Measurements from ENCODE around the gene BLOC1S3.

Gene BLOC1S3

DNA sequence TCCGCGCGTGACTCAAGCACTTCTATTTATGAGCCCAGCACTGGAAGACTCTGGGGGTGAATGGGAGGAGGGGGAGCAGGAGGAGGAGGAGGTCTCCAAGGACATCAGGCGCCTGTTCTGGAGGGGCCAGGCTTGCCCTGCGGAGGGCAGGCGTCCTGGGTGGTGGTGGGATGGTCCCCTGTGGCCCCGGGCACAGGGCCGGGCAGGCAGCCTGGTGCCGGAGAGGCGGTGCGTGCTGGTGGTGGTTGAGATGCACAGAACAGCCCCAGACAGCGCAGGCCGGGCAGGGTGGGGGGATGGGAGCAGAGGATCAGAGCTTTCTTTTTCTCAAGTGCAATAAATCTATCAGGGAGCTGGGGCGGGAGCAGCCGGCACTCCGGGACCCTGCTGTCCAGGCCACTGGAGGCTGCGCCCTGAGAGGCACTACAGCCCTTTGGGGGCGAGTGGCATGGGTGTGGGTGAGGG lies 31.8 kb upstream of the BLOC1S3 start:
- no peak for DNase-seq

DNA sequence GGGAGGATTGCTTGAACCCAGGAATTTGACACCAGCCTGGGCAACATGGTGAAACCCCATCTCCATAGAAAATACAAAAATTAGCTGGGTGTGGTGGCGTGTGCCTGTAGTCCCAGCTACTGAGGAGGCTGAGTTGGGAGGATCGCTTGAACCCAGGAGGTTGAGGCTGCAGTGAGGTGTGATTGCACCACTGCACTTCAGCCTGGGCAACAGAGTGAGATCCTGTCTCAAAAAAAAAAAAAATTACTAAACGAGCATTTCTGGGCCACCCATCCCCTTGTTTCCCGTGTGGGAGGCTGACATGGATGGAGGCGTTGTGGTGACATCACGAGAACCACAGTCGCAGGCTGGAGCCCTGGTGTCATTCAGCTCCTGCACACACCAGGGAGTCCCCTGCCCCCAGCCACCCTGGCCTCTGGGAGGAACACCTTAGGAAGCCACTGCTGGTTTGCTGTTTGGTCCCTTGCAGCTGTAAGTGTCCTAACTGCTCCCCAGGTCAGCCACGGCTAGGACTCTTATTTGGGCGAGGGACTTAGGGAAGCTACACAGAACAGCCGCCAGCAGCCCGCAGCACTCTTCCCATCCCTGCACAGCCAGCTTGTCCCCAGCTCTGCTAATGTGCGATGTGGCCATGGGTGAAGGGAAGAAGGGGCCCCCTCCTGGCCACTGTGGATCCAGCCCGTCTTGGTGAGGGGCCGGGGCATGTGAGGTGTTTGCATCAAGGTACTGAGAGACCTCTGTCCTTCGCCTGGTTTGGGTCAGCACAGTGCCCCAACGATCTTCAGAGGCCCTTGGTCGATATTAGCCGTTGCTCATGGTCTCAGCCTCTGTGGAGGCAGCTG lies 30.5 kb upstream of the BLOC1S3 start:
- DNase-seq: peak; percentile 51

DNA sequence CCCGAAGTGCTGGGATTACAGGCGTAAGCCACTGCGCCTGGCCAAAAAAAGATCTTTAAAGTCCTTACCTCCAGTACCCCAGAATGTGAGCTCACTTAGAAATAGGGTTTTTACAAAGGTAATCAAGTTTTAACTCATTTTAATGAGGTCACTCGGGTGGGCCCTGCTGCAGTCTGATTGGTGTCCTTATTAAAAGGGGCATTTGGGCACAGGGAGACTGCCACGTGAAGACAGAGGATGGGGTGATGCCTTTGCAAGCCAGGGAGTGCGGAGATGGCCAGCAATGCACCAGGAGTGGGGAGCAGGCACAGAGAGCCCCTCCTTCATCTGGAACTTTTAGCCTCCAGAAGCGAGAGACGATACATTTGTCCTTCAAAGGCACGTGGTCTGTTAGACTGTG lies 29.5 kb upstream of the BLOC1S3 start:
- no peak for DNase-seq

DNA sequence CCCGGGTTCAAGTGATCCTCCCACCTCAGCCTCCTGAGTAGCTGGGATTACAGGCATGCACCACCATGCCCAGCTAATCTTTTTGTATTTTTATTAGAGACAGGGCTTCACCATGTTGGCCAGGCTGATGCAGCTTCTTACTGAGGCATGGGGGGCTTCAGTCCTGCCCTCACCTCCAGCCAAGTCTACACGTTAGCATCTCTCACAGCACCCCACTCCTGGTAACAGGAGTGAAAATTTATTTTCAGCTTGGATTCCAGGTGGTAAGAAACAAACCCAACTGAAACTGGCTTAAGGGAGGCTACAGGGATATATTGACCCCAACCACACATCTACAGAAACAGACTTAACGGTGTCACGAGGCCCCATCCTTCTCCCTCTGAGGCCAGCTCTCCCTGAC lies 28.4 kb upstream of the BLOC1S3 start:
- DNase-seq: no peak

DNA sequence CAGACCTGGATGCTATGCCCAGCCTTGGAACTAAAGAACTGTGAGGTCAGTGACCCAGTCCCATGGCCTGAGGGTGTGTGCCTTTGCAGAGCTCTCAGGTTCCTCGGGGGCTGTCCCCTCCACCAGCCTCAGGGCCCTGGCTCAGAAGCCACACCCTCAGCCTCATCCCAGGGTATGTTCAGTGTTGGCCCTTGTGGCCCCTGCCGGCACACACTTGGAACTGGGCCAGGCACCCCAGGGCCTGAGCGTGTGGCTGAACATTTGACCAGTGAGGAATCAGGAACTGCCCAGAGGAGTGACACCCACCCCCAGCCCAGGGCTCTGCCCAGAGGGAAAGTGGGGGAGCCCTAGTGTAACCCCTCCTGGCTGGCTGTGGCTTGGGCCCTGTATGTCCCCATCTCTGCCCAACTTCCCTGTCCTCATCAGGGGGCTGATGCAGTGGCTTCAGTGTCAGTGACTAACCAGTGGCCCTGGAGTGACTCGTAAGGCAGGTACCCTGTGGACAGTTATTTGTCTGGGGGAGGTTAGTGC lies 27.8 kb upstream of the BLOC1S3 start:
- no peak for DNase-seq

DNA sequence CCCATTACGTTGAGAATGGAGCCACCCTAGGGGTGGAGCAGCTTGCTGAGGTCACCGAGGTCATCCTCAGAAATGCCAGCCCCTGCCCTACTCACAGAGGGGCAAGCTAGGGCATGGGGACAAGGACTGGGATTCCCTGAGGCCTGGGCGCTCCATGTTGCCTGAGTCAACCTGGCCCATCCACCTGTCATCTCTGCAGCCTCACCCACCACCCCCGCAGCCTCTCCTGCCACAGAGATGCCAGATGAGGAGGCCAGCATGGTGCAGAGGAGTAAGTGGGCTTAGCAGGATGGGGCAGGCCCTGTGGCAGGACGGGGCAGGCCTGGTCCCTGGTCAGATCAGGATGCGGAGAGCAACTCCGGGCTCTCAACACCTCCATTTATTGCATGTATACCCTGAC lies 27.3 kb upstream of the BLOC1S3 start:
- DNase-seq: no peak

DNA sequence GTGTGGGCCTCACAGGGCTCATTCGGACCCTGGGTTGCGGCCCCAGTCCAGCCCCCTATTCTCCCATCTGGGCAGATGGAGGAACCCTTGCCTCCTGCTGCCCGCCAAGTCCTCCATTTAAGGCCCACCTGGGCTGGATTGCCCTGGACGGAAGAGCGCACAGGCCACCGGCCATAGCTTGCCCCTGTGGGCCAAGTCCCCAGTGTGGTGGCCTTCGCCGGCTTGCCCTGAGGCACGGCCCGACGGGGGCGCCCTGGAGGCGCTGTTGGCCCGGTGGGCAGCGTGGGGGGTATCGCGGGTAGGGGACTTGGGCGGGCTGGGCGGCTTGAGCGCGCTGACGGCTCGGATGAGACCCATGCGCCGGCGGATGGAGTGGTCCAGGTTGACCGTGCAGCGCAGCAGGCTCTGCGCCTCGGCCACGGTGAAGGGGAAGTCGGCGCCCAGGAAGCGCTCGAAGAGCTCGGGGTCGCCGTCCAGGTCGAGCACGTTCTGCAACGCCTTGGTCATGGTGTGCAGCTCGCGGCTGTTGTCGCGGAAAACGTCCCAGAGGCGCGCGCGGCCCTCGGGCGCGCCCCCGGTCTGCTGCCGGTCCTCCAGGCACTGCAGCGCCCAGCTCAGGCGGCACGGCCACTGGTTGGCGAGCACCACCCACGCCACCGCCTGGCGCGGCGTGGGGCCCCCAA lies 26.6 kb upstream of the BLOC1S3 start:
- DNase-seq: no peak

DNA sequence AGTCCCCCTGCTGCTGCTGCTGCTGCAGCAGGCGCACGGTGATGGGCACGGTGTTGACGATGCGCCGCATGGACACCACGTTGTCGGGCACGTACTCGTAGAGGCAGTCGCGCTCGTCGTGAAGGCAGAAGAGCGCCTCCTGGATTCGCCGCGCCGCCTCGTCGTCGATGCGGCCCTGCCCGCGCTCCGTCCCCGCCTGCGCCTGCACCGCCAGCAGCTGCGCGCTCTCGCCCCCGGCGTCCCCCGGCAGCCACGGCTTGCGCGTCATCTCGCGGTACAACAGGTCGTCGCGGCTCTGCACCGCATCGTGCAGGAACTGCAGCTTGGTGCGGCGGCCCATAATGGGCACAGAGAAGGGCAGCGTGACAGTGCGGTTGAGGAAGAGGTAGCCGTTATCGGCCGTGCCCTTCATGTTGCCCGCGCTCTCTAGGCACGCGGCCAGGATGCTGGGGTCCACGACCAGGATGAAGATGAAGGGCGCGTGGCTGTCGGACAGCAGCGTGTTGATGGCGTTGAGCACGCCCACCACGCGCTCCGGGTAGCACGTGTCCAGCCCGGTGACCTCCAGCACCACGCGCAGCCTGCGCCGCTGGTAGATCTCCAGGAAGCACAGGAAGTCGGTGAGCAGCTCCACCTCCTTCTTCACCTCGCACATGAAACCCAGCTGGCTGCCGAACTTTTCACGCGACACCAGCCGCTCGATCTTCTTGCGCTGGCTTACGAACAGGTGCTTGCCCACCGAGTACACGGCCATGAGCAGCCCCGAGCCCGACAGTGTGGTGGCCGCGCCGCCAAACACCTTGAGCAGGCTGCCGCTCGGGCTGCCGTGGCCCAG lies 25.9 kb upstream of the BLOC1S3 start:
- DNase-seq: peak; percentile 62

DNA sequence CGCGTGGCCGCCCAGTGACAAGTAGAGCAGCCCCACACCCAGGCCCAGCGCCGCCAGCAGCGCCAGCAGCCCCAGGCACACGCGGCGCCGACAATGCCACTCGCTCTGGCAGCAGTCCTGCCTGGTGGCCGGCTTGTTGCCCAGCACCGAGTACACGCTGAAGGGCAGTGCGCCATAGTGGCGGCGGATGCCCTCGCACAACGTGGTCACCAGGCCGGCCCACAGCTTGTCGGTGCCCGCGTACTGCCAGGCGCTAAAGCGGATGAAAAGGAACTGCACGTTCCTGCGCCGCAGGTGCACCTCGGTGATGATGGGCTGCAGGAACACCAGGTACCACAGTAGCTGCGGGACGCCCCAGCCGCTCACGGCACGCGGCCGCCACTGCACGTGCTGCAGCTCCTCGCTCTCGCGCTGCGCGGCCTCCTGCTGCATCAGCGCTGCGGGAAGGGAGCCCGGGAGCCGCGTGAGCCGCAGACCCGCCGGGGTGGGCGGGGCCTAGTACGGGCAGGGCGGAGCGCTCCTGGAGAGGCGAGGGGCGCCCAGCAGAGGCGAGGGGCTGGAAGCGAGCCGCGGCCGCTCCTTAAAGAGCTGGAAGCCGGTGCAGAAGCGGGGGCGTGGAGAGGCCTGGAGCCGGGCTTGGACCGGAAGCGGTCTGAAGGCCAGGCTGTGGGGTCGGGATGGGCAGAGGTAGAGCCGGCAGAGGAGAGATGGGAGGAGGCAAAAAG lies 25.1 kb upstream of the BLOC1S3 start:
- peak; percentile 50 for DNase-seq

DNA sequence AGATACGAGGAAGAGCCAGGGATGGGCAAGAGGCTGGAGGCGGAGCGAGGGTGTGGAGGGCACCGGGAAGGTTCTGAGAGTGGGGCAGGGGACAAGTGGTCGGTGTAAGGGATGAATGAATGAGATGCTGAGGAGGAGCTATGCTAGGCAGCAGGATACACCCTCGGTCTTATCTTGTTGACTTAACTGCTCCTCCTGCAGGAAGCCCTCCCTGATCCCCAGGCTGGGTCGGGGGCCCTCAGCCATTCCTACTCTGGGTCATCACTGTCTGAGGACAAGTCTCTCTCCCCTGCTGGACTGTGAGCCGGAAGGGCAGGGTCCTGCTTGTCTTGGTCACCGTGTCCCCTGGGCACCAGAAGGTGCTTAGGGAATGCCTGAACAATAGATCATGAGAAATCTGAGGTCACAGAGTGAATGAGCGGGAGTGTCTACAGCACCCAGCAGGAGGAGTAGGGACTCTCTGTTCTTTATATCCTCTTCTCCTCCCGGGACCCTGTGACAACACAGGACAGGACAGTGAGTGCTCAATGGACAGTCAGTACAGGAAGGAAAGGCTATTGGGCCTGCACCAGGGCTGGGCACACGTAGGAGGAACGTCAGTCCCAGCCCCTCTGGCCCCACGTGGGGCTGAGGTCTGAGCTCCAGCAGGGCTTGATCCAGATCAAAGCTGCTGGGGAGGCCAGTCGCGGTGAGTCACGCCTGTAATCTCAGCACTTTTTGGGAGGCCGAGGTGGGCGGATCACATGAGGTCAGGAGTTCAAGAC lies 24.3 kb upstream of the BLOC1S3 start:
- peak; percentile 42 for DNase-seq

DNA sequence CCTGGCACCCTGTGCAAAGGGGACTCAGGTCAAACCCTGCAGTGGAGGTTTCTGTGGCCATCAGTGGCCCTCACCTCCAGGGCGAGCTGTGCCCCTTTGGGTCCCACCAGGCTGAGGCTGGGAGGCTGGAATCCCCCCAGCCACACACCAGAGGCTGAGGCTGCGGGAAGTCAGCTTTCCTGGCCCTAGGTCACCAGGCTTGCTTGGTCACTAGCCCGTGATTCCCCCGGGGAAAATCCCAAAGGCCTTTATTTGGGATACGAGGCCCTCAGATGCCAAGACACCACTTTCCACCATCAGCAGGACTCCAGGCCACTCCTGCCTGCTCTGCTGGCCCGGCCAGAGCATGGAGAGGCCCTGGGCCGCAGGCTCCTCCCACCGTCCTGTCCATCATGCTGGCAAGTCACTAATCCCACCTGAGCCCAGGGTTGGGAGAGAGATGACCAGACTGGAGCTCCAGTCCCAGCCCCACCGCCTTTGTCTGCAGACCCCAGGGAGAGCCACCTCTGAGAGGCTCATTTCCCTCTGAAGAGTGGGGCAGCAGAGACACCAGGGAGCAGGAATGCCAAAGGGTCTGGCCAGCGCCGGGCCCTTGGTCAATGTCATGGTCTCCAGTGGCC lies 22.5 kb upstream of the BLOC1S3 start:
- peak; percentile 61 for DNase-seq

DNA sequence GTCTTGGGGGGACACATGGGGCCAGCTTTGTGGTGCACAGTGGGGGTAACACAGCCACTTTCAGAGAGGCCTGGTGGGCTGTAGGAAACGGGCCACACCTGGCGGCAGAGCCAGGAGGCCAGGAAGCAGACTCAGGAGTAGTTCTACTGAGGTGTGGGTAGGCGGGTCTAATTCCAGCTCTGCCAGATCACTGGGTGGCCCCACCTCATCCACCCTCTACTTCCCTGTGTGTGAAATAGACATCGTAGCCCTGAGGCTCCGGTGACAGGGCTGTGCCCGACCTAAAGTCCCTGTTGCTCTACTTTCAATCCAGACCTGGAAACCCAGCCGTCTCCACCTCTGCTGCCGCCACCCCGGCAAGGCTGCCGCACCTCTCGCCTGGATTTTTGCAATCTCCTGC lies 21.8 kb upstream of the BLOC1S3 start:
- no peak for DNase-seq

DNA sequence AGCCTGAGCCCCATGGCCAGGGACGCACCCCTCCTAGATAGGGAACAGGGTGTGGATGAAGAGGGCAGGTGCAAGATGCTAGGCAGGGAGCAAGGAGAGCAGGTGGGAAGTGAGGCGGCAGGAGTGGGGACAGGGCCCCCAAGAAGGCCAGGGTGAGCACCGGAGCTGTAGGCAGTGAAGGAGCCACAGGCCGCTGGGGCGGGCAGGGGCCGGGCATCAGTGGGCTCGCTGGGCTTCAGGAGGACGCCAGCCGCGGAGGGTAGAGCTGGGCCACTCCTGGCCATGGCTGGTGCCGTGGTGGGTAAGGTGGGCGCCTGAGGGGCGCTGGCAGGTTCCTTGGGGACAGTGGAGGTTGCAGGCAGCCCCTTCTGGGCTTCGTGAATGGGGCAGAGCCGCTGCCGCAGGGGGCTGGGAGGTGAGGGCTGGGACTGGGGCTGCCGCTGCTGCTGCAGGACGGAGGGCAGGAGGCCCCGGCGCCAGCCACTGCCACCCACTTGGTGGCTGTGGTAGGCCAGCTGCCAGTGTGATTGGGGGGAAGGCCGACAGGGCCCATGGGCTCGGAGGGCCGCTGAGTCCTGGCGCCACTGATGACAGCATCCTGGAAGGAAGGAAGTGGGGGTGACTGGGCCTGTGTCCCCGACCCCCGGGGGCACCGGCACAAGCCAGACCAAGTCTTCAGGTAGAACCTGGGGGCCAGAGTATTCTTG lies 19.9 kb upstream of the BLOC1S3 start:
- no peak for DNase-seq

DNA sequence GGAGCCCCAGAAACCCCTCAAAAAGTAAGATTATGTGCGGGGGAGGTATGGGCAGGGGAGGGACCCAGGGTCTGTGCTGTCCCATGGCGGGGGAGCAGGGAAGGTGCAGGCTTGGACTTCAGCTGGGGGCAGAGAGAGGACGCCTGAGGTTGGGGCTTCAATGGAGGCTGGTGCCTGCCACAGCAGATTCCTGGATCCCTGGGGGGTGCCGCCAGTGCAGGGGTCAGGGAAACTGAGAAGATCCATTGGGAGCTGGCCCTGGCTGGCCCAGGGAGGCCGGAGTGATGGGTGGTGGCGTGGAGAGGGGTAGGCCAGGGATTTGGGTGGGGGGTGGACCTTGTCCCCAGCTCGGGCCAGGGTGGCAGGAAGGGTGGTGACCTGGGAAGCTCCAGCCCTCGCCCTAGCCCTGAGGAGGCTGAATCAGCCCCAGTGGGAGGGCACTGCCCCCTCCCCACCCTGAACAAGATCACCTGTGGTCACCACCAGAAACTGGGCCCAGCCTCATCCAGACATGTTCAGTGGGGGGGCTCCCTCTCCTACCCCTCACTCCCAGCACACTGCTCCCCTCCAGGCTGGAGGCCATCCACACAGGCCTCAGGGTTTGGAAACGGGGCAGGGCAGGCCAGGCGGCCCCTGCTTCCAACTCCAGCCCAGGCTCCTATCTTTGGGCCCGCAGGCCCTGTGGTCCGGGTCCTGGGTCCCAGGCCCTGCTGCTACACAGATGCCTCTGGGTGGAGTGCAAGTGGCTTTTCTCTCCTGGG lies 19.2 kb upstream of the BLOC1S3 start:
- no peak for DNase-seq

DNA sequence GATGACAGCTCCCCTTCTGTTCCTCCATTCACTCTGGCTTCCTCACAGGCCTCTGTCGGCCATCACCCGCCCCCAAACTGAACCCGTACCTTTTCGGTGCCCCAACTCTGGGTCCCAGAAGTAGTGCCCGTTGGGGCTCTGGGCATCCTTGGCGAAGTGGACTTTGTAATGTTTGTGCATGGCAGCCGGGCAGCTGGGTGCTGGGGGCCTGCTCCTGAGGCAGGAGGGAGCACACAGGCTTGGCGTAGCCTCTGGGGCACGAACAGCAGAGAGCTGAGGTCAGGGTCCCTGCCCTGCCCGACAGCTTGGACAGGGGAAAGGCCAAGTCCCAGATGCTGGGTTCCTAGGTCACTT lies 18.6 kb upstream of the BLOC1S3 start:
- DNase-seq: no peak

DNA sequence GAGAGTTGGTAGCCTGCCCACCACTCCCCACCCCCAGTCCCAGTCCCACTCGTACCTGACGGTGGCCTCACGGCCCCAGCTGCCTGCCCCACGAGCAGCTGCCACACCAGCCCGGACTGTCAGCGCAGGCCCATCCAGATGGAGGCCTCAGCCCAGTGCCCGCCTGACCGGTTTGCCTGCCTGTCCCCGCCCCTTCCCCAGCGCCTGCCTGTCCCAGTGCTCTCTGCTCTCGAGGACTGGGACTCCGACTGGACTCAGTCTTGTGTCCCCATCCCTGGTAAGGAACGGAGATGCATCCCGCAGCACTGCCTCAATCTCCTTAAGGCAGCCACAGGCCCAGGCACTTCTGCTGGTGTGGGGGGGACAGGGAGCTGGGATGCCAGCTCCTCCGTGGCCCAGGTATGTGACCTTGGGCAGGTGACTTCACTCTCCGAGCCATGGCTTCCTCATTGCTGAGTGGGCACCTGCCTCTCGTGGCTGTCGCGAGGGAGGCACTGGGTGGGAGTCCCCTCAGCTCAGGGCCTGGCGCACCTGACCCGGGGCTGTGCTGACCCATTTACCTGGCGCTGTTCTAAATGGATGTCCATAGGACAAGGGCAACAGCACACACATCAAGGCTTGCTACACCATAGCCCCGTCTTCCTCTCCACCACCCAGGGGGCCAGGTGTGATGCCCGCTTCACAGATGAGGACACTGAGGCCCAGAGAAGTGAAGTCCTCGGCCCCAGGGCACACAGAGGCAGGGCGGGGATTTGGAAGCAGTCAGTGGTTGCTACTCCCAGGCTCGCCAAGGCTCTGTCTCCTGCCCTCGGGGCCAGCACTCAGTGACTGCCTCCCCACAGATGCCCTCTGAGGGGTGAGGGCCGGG lies 17.5 kb upstream of the BLOC1S3 start, which contains the start of gene NKPD1:
TSS of gene NKPD1 (minus strand) at position 113 of the 868 bp plus-strand sequence. CDS start 832 bp downstream, outside the sequence.
- no peak for DNase-seq

DNA sequence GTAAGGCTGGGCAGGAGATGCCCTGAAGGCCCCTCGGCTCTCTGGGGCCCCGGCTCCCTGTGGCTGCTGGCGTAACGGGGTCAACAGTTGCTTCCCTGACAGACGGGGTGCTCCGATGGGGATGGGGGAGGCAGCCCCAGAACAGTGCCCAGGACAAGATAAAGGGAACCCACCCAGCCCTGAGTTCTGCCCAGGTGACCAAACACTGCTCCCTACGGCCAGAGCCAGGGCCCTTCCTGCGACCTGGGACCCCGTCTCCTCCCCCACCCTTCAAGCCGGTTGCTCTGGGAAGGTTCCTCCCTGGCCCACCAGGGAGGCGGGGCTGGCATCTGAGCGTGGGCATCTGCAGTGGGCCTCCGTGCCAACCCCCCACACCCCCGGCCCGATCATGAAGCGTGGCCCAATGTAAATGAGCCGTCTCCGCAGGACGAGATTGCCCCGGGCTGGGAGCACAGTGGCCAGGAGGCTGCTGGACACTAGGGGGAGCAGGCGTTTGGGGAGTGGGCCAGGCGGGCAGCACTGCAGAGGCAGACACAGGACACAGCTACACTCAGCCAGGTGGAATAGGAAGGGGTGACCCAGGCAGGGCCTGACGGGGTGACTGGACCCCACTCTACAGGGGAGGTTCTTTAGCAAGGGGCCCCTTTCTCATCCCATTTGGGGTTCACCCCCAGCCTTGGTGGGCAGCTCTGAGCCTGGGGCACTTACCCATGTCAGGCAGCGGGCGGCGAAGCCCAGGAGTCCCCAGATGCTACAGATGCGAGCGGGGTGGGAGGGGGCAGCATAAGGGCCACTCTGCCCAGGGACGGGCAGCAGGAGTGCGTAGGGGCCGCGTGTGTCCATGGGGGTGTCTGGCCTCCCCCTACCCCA lies 16.6 kb upstream of the BLOC1S3 start:
- DNase-seq: peak; percentile 42

Data from NCI-H82 (cell line).